WTC11 (cell line): Measurements from ENCODE around the gene SCEL. TPM values are rescaled to one million over a fixed set of nuclear protein-coding genes. Genes with fewer than 3 reads are reported as not detected.

Source experiments
- ATAC-seq: fragments of 200-7000 bp; cut with Tn5 transposase; 2 replicates; pipeline ENCODE4 v1.10.0; 2021; ENCODE audit warnings: mild to moderate bottlenecking, moderate library complexity
- CTCF ChIA-PET: fragments of 300-600 bp; sonication (Branson Sonifier 250); formaldehyde crosslinking; loops from one replicate; lab custom pipeline; 2021; ENCODE audit warnings: antibody characterized with exemption; lab: Charles Lee
- POLR2A ChIA-PET: fragments of 350-600 bp; sonication (Branson Sonifier 250); formaldehyde crosslinking; loops from one replicate; lab custom pipeline; 2021; ENCODE audit warnings: antibody characterized with exemption; lab: Charles Lee
- DNase-seq: peaks from one replicate; pipeline ENCODE4 v3.0.0; 2021; ENCODE audit warnings: low spot score
- H3K27ac Mint-ChIP-seq: 2 replicates; pipeline ENCODE4 v1.8.0; 2021; ENCODE audit warnings: mixed read lengths
- H3K27me3 Mint-ChIP-seq: 2 replicates; pipeline ENCODE4 v1.8.0; 2021; ENCODE audit warnings: low read depth, mild to moderate bottlenecking, moderate library complexity, mixed read lengths
- H3K36me3 Mint-ChIP-seq: 2 replicates; pipeline ENCODE4 v1.8.0; 2021; ENCODE audit warnings: mixed read lengths
- H3K4me1 Mint-ChIP-seq: 2 replicates; pipeline ENCODE4 v1.8.0; 2022; ENCODE audit warnings: mixed read lengths
- H3K4me3 Mint-ChIP-seq: 2 replicates; pipeline ENCODE4 v1.8.0; 2021; ENCODE audit warnings: mild to moderate bottlenecking, moderate library complexity, mixed read lengths
- H3K9me3 Mint-ChIP-seq: 2 replicates; pipeline ENCODE4 v1.8.0; 2021; ENCODE audit warnings: mixed read lengths
- CBFB ChIP-seq: sonication (generic); formaldehyde crosslinking; IDR thresholded peaks from 2 replicates; pipeline ENCODE4 v1.8.1; 2022; ENCODE audit warnings: mild to moderate bottlenecking, low read depth, missing genetic modification reagents
- EMX1 ChIP-seq: fragments of 250-450 bp; sonication (Bioruptor Pico); IDR thresholded peaks from 2 replicates; pipeline ENCODE4 v1.8.0; 2021; ENCODE audit warnings: mild to moderate bottlenecking
- GTF2I ChIP-seq: fragments of 250-450 bp; sonication (Bioruptor Pico); conservative IDR thresholded peaks from 2 replicates; pipeline ENCODE4 v1.4.0; 2021; ENCODE audit warnings: mild to moderate bottlenecking
- HMGA2 ChIP-seq: fragments of 250-450 bp; sonication (Bioruptor Pico); IDR thresholded peaks from 2 replicates; pipeline ENCODE4 v1.4.0; 2021; ENCODE audit warnings: mild to moderate bottlenecking, moderate library complexity
- NFYB ChIP-seq: sonication (generic); formaldehyde crosslinking; conservative IDR thresholded peaks from 2 replicates; pipeline ENCODE4 v1.8.0; 2022; ENCODE audit warnings: low read depth, missing genetic modification reagents
- PRRX2 ChIP-seq: fragments of 250-450 bp; sonication (Bioruptor Pico); IDR thresholded peaks from 2 replicates; pipeline ENCODE4 v1.8.0; 2021; ENCODE audit warnings: mild to moderate bottlenecking
- SP1 ChIP-seq: sonication (generic); formaldehyde crosslinking; conservative IDR thresholded peaks from 2 replicates; pipeline ENCODE4 v1.8.1; 2022; ENCODE audit warnings: missing genetic modification reagents
- TCF7 ChIP-seq: sonication (generic); formaldehyde crosslinking; IDR thresholded peaks from 2 replicates; pipeline ENCODE4 v1.8.0; 2022; ENCODE audit warnings: mild to moderate bottlenecking, low read depth, missing genetic modification reagents, moderate library complexity
- TEAD4 ChIP-seq: sonication (generic); formaldehyde crosslinking; IDR thresholded peaks from 2 replicates; pipeline ENCODE4 v1.8.0; 2022; ENCODE audit warnings: mild to moderate bottlenecking, missing genetic modification reagents
- TP53 ChIP-seq: sonication (generic); formaldehyde crosslinking; IDR thresholded peaks from 2 replicates; pipeline ENCODE4 v1.8.1; 2023; ENCODE audit warnings: mild to moderate bottlenecking, missing genetic modification reagents
- ZBTB21 ChIP-seq: sonication (generic); formaldehyde crosslinking; IDR thresholded peaks from 2 replicates; pipeline ENCODE4 v1.8.1; 2023; ENCODE audit warnings: mild to moderate bottlenecking, missing genetic modification reagents, borderline replicate concordance
- ZNF263 ChIP-seq: sonication (generic); formaldehyde crosslinking; IDR thresholded peaks from 2 replicates; pipeline ENCODE4 v1.8.1; 2022; ENCODE audit warnings: low read depth, mild to moderate bottlenecking, moderate library complexity, missing genetic modification reagents
- total RNA-seq: library from RNA; stranded (reverse); gene quantifications from 3 replicates; pipeline ENCODE4 v1.2.3, GENCODE V29; 2021
- TF ChIP-seq, protein P1 (sequence below): sonication (generic); formaldehyde crosslinking; IDR thresholded peaks from 2 replicates; pipeline ENCODE4 v1.8.1; 2023; ENCODE audit warnings: mild to moderate bottlenecking, missing genetic modification reagents, borderline replicate concordance
- TF ChIP-seq, protein P2 (sequence below): sonication (generic); formaldehyde crosslinking; IDR thresholded peaks from 2 replicates; pipeline ENCODE4 v1.8.1; 2022; ENCODE audit warnings: missing genetic modification reagents, borderline replicate concordance
- TF ChIP-seq, protein P3 (sequence below): fragments of 200-600 bp; IDR thresholded peaks from 2 replicates; pipeline ENCODE4 v1.8.0; 2022; ENCODE audit warnings: antibody characterized with exemption
- TF ChIP-seq, protein P4 (sequence below): sonication (generic); formaldehyde crosslinking; IDR thresholded peaks from 2 replicates; pipeline ENCODE4 v1.8.0; 2023; ENCODE audit warnings: missing genetic modification reagents
- TF ChIP-seq, protein P5 (sequence below): fragments of 250-450 bp; sonication (Bioruptor Pico); IDR thresholded peaks from 2 replicates; pipeline ENCODE4 v1.9.0; 2021; ENCODE audit warnings: mild to moderate bottlenecking, borderline replicate concordance
- TF ChIP-seq, protein P6 (sequence below): sonication (generic); formaldehyde crosslinking; IDR thresholded peaks from 2 replicates; pipeline ENCODE4 v1.8.1; 2022; ENCODE audit warnings: low read depth, mild to moderate bottlenecking, moderate library complexity, missing genetic modification reagents, borderline replicate concordance
- TF ChIP-seq, protein P7 (sequence below): sonication (generic); formaldehyde crosslinking; IDR thresholded peaks from 2 replicates; pipeline ENCODE4 v1.8.1; 2023; ENCODE audit warnings: mild to moderate bottlenecking, missing genetic modification reagents

SCEL gene
- total RNA-seq, 1 experiment from 2014 or later, result not detected

DNA sequence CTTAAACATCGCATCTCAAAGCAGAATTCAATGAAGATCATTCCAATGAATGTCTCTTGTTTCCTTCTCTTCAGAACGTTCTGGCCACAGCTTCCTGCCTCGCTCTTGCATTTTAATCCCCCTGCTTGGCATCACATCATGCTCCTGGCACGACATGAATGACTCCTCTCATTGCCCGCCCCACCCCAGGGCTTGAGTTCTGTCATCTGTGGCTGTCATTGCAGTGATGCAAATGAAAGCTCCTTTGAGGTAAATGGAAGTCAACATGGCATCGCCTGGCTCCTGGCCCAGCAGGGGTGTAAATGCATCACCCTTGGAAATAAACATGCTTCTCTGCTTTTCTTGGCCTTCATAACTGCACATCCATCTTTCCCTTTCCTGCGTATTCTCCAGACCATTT is 48.6 kb downstream of the SCEL start (continued):
- TF ChIP-seq, protein P1, sequence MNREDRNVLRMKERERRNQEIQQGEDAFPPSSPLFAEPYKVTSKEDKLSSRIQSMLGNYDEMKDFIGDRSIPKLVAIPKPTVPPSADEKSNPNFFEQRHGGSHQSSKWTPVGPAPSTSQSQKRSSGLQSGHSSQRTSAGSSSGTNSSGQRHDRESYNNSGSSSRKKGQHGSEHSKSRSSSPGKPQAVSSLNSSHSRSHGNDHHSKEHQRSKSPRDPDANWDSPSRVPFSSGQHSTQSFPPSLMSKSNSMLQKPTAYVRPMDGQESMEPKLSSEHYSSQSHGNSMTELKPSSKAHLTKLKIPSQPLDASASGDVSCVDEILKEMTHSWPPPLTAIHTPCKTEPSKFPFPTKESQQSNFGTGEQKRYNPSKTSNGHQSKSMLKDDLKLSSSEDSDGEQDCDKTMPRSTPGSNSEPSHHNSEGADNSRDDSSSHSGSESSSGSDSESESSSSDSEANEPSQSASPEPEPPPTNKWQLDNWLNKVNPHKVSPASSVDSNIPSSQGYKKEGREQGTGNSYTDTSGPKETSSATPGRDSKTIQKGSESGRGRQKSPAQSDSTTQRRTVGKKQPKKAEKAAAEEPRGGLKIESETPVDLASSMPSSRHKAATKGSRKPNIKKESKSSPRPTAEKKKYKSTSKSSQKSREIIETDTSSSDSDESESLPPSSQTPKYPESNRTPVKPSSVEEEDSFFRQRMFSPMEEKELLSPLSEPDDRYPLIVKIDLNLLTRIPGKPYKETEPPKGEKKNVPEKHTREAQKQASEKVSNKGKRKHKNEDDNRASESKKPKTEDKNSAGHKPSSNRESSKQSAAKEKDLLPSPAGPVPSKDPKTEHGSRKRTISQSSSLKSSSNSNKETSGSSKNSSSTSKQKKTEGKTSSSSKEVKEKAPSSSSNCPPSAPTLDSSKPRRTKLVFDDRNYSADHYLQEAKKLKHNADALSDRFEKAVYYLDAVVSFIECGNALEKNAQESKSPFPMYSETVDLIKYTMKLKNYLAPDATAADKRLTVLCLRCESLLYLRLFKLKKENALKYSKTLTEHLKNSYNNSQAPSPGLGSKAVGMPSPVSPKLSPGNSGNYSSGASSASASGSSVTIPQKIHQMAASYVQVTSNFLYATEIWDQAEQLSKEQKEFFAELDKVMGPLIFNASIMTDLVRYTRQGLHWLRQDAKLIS (CRISPR knock-in tag), result no peak
- TF ChIP-seq, protein P2, sequence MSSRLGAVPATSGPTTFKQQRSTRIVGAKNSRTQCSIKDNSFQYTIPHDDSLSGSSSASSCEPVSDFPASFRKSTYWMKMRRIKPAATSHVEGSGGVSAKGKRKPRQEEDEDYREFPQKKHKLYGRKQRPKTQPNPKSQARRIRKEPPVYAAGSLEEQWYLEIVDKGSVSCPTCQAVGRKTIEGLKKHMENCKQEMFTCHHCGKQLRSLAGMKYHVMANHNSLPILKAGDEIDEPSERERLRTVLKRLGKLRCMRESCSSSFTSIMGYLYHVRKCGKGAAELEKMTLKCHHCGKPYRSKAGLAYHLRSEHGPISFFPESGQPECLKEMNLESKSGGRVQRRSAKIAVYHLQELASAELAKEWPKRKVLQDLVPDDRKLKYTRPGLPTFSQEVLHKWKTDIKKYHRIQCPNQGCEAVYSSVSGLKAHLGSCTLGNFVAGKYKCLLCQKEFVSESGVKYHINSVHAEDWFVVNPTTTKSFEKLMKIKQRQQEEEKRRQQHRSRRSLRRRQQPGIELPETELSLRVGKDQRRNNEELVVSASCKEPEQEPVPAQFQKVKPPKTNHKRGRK (CRISPR knock-in tag), result no peak
- TF ChIP-seq, protein P3, sequence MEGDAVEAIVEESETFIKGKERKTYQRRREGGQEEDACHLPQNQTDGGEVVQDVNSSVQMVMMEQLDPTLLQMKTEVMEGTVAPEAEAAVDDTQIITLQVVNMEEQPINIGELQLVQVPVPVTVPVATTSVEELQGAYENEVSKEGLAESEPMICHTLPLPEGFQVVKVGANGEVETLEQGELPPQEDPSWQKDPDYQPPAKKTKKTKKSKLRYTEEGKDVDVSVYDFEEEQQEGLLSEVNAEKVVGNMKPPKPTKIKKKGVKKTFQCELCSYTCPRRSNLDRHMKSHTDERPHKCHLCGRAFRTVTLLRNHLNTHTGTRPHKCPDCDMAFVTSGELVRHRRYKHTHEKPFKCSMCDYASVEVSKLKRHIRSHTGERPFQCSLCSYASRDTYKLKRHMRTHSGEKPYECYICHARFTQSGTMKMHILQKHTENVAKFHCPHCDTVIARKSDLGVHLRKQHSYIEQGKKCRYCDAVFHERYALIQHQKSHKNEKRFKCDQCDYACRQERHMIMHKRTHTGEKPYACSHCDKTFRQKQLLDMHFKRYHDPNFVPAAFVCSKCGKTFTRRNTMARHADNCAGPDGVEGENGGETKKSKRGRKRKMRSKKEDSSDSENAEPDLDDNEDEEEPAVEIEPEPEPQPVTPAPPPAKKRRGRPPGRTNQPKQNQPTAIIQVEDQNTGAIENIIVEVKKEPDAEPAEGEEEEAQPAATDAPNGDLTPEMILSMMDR, result no peak
- no peak for TF ChIP-seq CBFB (CRISPR knock-in tag)
- TF ChIP-seq TEAD4 (CRISPR knock-in tag), result no peak
- TF ChIP-seq TP53, result no peak
- TF ChIP-seq EMX1 (CRISPR knock-in tag), result no peak
- TF ChIP-seq GTF2I (CRISPR knock-in tag), result no peak
- TF ChIP-seq, protein P4, sequence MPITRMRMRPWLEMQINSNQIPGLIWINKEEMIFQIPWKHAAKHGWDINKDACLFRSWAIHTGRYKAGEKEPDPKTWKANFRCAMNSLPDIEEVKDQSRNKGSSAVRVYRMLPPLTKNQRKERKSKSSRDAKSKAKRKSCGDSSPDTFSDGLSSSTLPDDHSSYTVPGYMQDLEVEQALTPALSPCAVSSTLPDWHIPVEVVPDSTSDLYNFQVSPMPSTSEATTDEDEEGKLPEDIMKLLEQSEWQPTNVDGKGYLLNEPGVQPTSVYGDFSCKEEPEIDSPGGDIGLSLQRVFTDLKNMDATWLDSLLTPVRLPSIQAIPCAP (CRISPR knock-in tag), result no peak
- TF ChIP-seq ZBTB21, result no peak
- TF ChIP-seq TCF7 (CRISPR knock-in tag), result no peak

DNA sequence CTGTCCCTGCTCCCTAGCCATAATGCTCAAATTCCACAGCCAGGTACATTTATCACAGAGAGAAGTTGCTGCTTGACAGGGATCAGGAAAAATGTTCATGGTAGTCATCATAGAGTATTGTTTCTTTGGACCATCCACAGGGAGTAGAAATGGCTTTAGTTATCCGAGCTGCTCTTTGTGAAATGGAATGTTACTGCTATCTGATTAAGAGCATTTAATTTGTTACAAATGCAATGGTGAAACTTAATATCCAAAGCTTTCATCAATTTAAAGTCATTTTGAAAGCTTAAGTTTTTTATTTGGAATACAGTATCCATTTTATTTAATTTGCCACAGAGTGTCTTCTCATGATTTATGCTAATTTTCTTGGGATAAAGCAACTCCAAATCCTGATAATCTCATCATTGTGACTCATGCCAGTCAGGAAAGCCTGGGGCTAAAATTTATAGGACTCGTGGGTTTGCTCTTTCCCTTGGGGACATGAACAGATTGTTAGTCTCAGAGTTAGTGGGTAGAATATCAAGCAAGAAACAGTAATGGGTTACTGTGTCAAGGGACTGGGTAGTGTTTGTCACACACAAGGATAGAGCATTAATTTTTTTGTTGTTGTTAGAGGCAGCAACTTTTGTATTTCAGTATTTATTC is 59.8 kb downstream of the SCEL start:
- H3K4me3 Mint-ChIP-seq, result no peak overlapping the region
- DNase-seq, result no peak
- POLR2A ChIA-PET, result no interaction called here
- no peak overlapping the region for H3K27ac Mint-ChIP-seq
- no peaks in the 10 kb centered on the region for H3K4me1 Mint-ChIP-seq
- H3K9me3 Mint-ChIP-seq, result no peaks in the 10 kb centered on the region
- TF ChIP-seq PRRX2 (CRISPR knock-in tag), result no peak
- CTCF ChIA-PET, result no interaction called here
- no peaks in the 10 kb centered on the region for H3K27me3 Mint-ChIP-seq
- no peaks in the 10 kb centered on the region for H3K36me3 Mint-ChIP-seq
- no peak for ATAC-seq

DNA sequence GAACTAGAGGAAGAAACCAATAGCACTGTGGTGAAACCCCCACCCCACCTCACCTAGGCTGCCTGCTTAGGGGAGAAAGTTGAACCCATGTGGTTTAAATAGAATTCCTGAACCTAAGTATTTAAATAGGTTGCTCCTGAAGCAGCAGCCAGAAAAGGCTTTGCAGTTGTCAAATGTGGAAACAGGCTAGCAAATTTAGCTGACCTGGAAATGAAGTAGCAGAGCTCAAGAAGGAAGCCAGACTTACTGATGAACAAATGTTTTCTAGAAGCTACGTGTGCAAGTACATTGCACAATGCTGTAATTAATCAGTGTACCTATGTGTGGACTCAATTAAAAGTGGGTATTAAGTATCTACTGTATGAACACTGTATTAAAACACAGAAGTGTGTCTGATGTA is 61.3 kb downstream of the SCEL start:
- H3K4me3 Mint-ChIP-seq, result no peak overlapping the region
- ATAC-seq (peak; percentile 41), DNase-seq (no peak)
- H3K27ac Mint-ChIP-seq, result no peak overlapping the region
- POLR2A ChIA-PET, result no interaction called here
- CTCF ChIA-PET, result interaction anchor here (0.7 kb wide), 1 partner anchor 155 kb away, joined by 3 read pairs; no protein-coding TSS in a partner anchor
- no peaks in the 10 kb centered on the region for H3K4me1 Mint-ChIP-seq
- H3K9me3 Mint-ChIP-seq, result no peaks in the 10 kb centered on the region
- H3K36me3 Mint-ChIP-seq, result no peaks in the 10 kb centered on the region
- no peaks in the 10 kb centered on the region for H3K27me3 Mint-ChIP-seq
- TF ChIP-seq ZNF263 (CRISPR knock-in tag), result no peak
- TF ChIP-seq SP1, result no peak
- TF ChIP-seq, protein P5, sequence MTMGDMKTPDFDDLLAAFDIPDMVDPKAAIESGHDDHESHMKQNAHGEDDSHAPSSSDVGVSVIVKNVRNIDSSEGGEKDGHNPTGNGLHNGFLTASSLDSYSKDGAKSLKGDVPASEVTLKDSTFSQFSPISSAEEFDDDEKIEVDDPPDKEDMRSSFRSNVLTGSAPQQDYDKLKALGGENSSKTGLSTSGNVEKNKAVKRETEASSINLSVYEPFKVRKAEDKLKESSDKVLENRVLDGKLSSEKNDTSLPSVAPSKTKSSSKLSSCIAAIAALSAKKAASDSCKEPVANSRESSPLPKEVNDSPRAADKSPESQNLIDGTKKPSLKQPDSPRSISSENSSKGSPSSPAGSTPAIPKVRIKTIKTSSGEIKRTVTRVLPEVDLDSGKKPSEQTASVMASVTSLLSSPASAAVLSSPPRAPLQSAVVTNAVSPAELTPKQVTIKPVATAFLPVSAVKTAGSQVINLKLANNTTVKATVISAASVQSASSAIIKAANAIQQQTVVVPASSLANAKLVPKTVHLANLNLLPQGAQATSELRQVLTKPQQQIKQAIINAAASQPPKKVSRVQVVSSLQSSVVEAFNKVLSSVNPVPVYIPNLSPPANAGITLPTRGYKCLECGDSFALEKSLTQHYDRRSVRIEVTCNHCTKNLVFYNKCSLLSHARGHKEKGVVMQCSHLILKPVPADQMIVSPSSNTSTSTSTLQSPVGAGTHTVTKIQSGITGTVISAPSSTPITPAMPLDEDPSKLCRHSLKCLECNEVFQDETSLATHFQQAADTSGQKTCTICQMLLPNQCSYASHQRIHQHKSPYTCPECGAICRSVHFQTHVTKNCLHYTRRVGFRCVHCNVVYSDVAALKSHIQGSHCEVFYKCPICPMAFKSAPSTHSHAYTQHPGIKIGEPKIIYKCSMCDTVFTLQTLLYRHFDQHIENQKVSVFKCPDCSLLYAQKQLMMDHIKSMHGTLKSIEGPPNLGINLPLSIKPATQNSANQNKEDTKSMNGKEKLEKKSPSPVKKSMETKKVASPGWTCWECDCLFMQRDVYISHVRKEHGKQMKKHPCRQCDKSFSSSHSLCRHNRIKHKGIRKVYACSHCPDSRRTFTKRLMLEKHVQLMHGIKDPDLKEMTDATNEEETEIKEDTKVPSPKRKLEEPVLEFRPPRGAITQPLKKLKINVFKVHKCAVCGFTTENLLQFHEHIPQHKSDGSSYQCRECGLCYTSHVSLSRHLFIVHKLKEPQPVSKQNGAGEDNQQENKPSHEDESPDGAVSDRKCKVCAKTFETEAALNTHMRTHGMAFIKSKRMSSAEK (CRISPR knock-in tag), result no peak
- TF ChIP-seq, protein P6, sequence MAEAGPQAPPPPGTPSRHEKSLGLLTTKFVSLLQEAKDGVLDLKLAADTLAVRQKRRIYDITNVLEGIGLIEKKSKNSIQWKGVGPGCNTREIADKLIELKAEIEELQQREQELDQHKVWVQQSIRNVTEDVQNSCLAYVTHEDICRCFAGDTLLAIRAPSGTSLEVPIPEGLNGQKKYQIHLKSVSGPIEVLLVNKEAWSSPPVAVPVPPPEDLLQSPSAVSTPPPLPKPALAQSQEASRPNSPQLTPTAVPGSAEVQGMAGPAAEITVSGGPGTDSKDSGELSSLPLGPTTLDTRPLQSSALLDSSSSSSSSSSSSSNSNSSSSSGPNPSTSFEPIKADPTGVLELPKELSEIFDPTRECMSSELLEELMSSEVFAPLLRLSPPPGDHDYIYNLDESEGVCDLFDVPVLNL (CRISPR knock-in tag), result no peak
- TF ChIP-seq HMGA2, result no peak
- TF ChIP-seq NFYB (CRISPR knock-in tag), result no peak
- TF ChIP-seq, protein P7, sequence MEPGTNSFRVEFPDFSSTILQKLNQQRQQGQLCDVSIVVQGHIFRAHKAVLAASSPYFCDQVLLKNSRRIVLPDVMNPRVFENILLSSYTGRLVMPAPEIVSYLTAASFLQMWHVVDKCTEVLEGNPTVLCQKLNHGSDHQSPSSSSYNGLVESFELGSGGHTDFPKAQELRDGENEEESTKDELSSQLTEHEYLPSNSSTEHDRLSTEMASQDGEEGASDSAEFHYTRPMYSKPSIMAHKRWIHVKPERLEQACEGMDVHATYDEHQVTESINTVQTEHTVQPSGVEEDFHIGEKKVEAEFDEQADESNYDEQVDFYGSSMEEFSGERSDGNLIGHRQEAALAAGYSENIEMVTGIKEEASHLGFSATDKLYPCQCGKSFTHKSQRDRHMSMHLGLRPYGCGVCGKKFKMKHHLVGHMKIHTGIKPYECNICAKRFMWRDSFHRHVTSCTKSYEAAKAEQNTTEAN (CRISPR knock-in tag), result no peak
